Cortex of kidney (tissue), 1 donor: ENCODE results near the gene ERMAP.

Experiments used
- DNase-seq: peaks from one replicate; lab custom pipeline; 2025; lab: John Stamatoyannopoulos, UW

The ERMAP gene

GRCh38 chr1:42876009-42876408, 59.1 kb downstream of the ERMAP start:
- no peak for DNase-seq

- DNase-seq, result no peak
These were observed 60.5 kb downstream of the ERMAP start for GRCh38 chr1:42877380-42877779.

- DNase-seq, result no peak
These were observed 63.5 kb downstream of the ERMAP start for GRCh38 chr1:42880384-42880783.

GRCh38 chr1:42886046-42886739, 69.3 kb downstream of the ERMAP start:
- DNase-seq, result no peak

- no peak for DNase-seq
These were observed 69.9 kb downstream of the ERMAP start for GRCh38 chr1:42886800-42887199.

GRCh38 chr1:42887366-42887765, 70.4 kb downstream of the ERMAP start:
- no peak for DNase-seq

GRCh38 chr1:42888013-42888633, 71.2 kb downstream of the ERMAP start:
- DNase-seq, result no peak

- DNase-seq, result no peak
These were observed 72.3 kb downstream of the ERMAP start for GRCh38 chr1:42889264-42889663.

GRCh38 chr1:42891465-42892138, 74.7 kb downstream of the ERMAP start:
- DNase-seq, result no peak
